ENCODE results near the gene HHAT.

HHAT gene

GRCh38 chr1:210641582-210641981, 312.9 kb downstream of the HHAT start:
- TF ChIP-seq CTCF (IDR thresholded peaks at IDR 0.05; ENCODE audit: low read length) (no peak), EZH2 (IDR thresholded peaks at IDR 0.05; ENCODE audit: borderline replicate concordance, low read length) (no peak)
- Histone ChIP-seq H3K4me1 (ENCODE audit: insufficient read depth, low read length, severe bottlenecking) (no peaks in the 10 kb centered on the region), H3K4me3 (ENCODE audit: low read depth, low read length, poor library complexity, severe bottlenecking) (no peak overlapping the region), H3K27me3 (ENCODE audit: insufficient read depth, low read length) (no peaks in the 10 kb centered on the region), H3K9me3 (ENCODE audit: low read length) (no peaks in the 10 kb centered on the region), H4K20me1 (ENCODE audit: insufficient read depth, low read length) (no peaks in the 10 kb centered on the region), H2AFZ (ENCODE audit: low read length) (no peak overlapping the region), H3K79me2 (ENCODE audit: insufficient read depth, low read length) (no peaks in the 10 kb centered on the region), H3K27ac (ENCODE audit: low read depth, low read length, poor library complexity, severe bottlenecking) (no peak overlapping the region), H3K36me3 (ENCODE audit: insufficient read depth, low read length) (no peaks in the 10 kb centered on the region), H3K9ac (ENCODE audit: low read length) (no peak overlapping the region), H3K9me2 (ENCODE audit: low read depth, low read length) (no peaks in the 10 kb centered on the region), H3K4me2 (ENCODE audit: low read length) (no peak overlapping the region), H3F3A (ENCODE audit: insufficient read depth, low read length) (no peaks in the 10 kb centered on the region)

- Histone ChIP-seq H3K9me3 (ENCODE audit: low read length) (no peaks in the 10 kb centered on the region), H3K4me3 (ENCODE audit: low read depth, low read length, poor library complexity, severe bottlenecking) (no peak overlapping the region), H3K27me3 (ENCODE audit: insufficient read depth, low read length) (no peaks in the 10 kb centered on the region), H3K27ac (ENCODE audit: low read depth, low read length, poor library complexity, severe bottlenecking) (no peak overlapping the region), H2AFZ (ENCODE audit: low read length) (no peak overlapping the region), H3K9ac (ENCODE audit: low read length) (no peak overlapping the region), H3K4me1 (ENCODE audit: insufficient read depth, low read length, severe bottlenecking) (no peaks in the 10 kb centered on the region), H3K4me2 (ENCODE audit: low read length) (no peak overlapping the region), H3K9me2 (ENCODE audit: low read depth, low read length) (no peaks in the 10 kb centered on the region), H3K79me2 (ENCODE audit: insufficient read depth, low read length) (no peaks in the 10 kb centered on the region), H4K20me1 (ENCODE audit: insufficient read depth, low read length) (no peaks in the 10 kb centered on the region), H3K36me3 (ENCODE audit: insufficient read depth, low read length) (no peaks in the 10 kb centered on the region), H3F3A (ENCODE audit: insufficient read depth, low read length) (no peaks in the 10 kb centered on the region)
- TF ChIP-seq EZH2 (IDR thresholded peaks at IDR 0.05; ENCODE audit: borderline replicate concordance, low read length), result no peak
- TF ChIP-seq CTCF (IDR thresholded peaks at IDR 0.05; ENCODE audit: low read length), result no peak
Observed at GRCh38 chr1:210645582-210646257, 317.0 kb downstream of the HHAT start.

GRCh38 chr1:210646258-210646616, 317.5 kb downstream of the HHAT start:
- H3F3A ChIP-seq (ENCODE audit: insufficient read depth, low read length), result no peaks in the 10 kb centered on the region
- H3K27me3 ChIP-seq (ENCODE audit: insufficient read depth, low read length), result no peaks in the 10 kb centered on the region
- H2AFZ ChIP-seq (ENCODE audit: low read length), result no peak overlapping the region
- no peak overlapping the region for H3K27ac ChIP-seq (ENCODE audit: low read depth, low read length, poor library complexity, severe bottlenecking)
- no peaks in the 10 kb centered on the region for H3K9me3 ChIP-seq (ENCODE audit: low read length)
- no peak overlapping the region for H3K9ac ChIP-seq (ENCODE audit: low read length)
- H3K4me1 ChIP-seq (ENCODE audit: insufficient read depth, low read length, severe bottlenecking), result no peaks in the 10 kb centered on the region
- H3K36me3 ChIP-seq (ENCODE audit: insufficient read depth, low read length), result no peaks in the 10 kb centered on the region
- H3K9me2 ChIP-seq (ENCODE audit: low read depth, low read length), result no peaks in the 10 kb centered on the region
- H3K79me2 ChIP-seq (ENCODE audit: insufficient read depth, low read length), result no peaks in the 10 kb centered on the region
- H4K20me1 ChIP-seq (ENCODE audit: insufficient read depth, low read length), result no peaks in the 10 kb centered on the region
- no peak for TF ChIP-seq EZH2 (IDR thresholded peaks at IDR 0.05; ENCODE audit: borderline replicate concordance, low read length)
- no peak for TF ChIP-seq CTCF (IDR thresholded peaks at IDR 0.05; ENCODE audit: low read length)
- no peak overlapping the region for H3K4me3 ChIP-seq (ENCODE audit: low read depth, low read length, poor library complexity, severe bottlenecking)
- no peak overlapping the region for H3K4me2 ChIP-seq (ENCODE audit: low read length)

Data from OCI-LY1 (cell line).